Tibial artery (tissue), 4 donors: Measurements from ENCODE around the gene LNX2.

Experiments used
- DNase-seq, 2 donors: peaks; one replicate each; pipeline ENCODE4 v3.0.0-alpha.2; 2019
- H3K27ac ChIP-seq, 2 donors: fragments of 200-600 bp; sonication (generic) in 1 of 2; 1 replicate in 1 of 2; 2 replicates in 1 of 2; pipeline ENCODE4 v1.5.1; 2018 to 2019; ENCODE audit warnings: mild to moderate bottlenecking in 1 of 2
- H3K27me3 ChIP-seq, 2 donors: fragments of 200-600 bp; sonication (generic) in 1 of 2; one replicate each; pipeline versions ENCODE4 v1.5.1 to v1.6.0; 2016 to 2019
- H3K36me3 ChIP-seq, 3 donors: fragments of 200-600 bp; sonication (generic) in 2 of 3; one replicate each; pipeline ENCODE4 v1.5.1; 2016 to 2019; ENCODE audit warnings: mild to moderate bottlenecking in 2 of 3
- H3K4me1 ChIP-seq, 4 donors: fragments of 200-600 bp; sonication (generic) in 2 of 4; 1 replicate in 3 of 4; 2 replicates in 1 of 4; pipeline ENCODE4 v1.5.1; 2016 to 2019
- H3K4me3 ChIP-seq, 2 donors: fragments of 200-600 bp; sonication (generic) in 1 of 2; 1 replicate in 1 of 2; 2 replicates in 1 of 2; pipeline ENCODE4 v1.5.1; 2018 to 2019; ENCODE audit warnings: mild to moderate bottlenecking in 2 of 2
- H3K9me3 ChIP-seq, 3 donors: fragments of 200-600 bp; sonication (generic) in 1 of 3; one replicate each; pipeline ENCODE4 v1.5.1; 2016 to 2019
- CTCF ChIP-seq, 2 experiments: fragments of 200-600 bp in 1 of 2; fragments of 450-650 bp in 1 of 2; IDR thresholded peaks; one replicate each; pipeline ENCODE4 v1.5.1; 2017 to 2019; ENCODE audit warnings: antibody characterized with exemption in 2 of 2, mild to moderate bottlenecking in 1 of 2, moderate library complexity in 1 of 2
- intact Hi-C: fragments of 100-400 bp; cut with DNase I; formaldehyde crosslinking; loops from one replicate; pipeline ENCODE4 v1.15.0; 2023; ENCODE audit warnings: low total_unique reads

Gene LNX2

GRCh38 chr13:27643334-27644132, 23.2 kb upstream of the LNX2 start:
- Histone ChIP-seq H3K4me3 (no peak overlapping the region), H3K36me3 (peaks cover 0 to 4% (median 4%) of the 10 kb centered on the region in 3 donors), H3K27ac (no peak overlapping the region), H3K9me3 (no peaks in the 10 kb centered on the region), H3K27me3 (no peaks in the 10 kb centered on the region), H3K4me1 (peaks cover 0 to 22% (median 3%) of the 10 kb centered on the region in 4 donors)
- intact Hi-C loops: no loop called here
- DNase-seq: no peak
- TF ChIP-seq CTCF (IDR thresholded peaks at IDR 0.05): no peak

GRCh38 chr13:27641711-27642502, 21.6 kb upstream of the LNX2 start:
- Histone ChIP-seq H3K4me3 (no peak overlapping the region), H3K36me3 (no peaks in the 10 kb centered on the region), H3K4me1 (peaks cover 0 to 29% (median 8%) of the 10 kb centered on the region in 4 donors), H3K9me3 (no peaks in the 10 kb centered on the region), H3K27ac (no peak overlapping the region), H3K27me3 (no peaks in the 10 kb centered on the region)
- intact Hi-C loops: no loop called here
- no peak for DNase-seq
- no peak for TF ChIP-seq CTCF (IDR thresholded peaks at IDR 0.05)

GRCh38 chr13:27639186-27639585, 18.9 kb upstream of the LNX2 start:
- no peak for TF ChIP-seq CTCF (IDR thresholded peaks at IDR 0.05)
- no peaks in the 10 kb centered on the region for H3K27me3 ChIP-seq
- no peak overlapping the region for H3K4me3 ChIP-seq
- intact Hi-C loops: no loop called here
- H3K9me3 ChIP-seq: no peaks in the 10 kb centered on the region
- peak overlapping the region in 1 of 2 donors; percentile 39 for H3K27ac ChIP-seq
- H3K4me1 ChIP-seq: peaks cover 0 to 26% (median 8%) of the 10 kb centered on the region in 4 donors
- no peaks in the 10 kb centered on the region for H3K36me3 ChIP-seq
- DNase-seq: no peak

- Histone ChIP-seq H3K27ac (peak overlapping the region; percentile 5 to 39), H3K9me3 (no peaks in the 10 kb centered on the region), H3K4me1 (peaks cover 0 to 20% (median 8%) of the 10 kb centered on the region in 4 donors), H3K27me3 (no peaks in the 10 kb centered on the region), H3K36me3 (no peaks in the 10 kb centered on the region), H3K4me3 (no peak overlapping the region)
- intact Hi-C loops: no loop called here
- TF ChIP-seq CTCF (IDR thresholded peaks at IDR 0.05): no peak
- DNase-seq: no peak
Measured at GRCh38 chr13:27638521-27638920, 18.2 kb upstream of the LNX2 start.

- no peaks in the 10 kb centered on the region for H3K27me3 ChIP-seq
- H3K4me1 ChIP-seq: peaks cover 0 to 20% (median 8%) of the 10 kb centered on the region in 4 donors
- TF ChIP-seq CTCF (IDR thresholded peaks at IDR 0.05): no peak
- H3K27ac ChIP-seq: peak overlapping the region in 1 of 2 donors; percentile 39
- DNase-seq: no peak
- no peaks in the 10 kb centered on the region for H3K36me3 ChIP-seq
- intact Hi-C loops: no loop called here
- H3K4me3 ChIP-seq: no peak overlapping the region
- H3K9me3 ChIP-seq: no peaks in the 10 kb centered on the region
Measured at GRCh38 chr13:27638001-27638400, 17.7 kb upstream of the LNX2 start.
